ENCODE results near the gene RBM20.

The RBM20 gene

GRCh38 chr10:110842326-110842904 is 198.3 kb downstream of the RBM20 start:
- H3K9ac ChIP-seq (ENCODE audit: insufficient read length, low read depth): no peak overlapping the region
- no peaks in the 10 kb centered on the region for H3K36me3 ChIP-seq (ENCODE audit: insufficient read depth, insufficient read length, low read length)
- no peaks in the 10 kb centered on the region for H3K9me3 ChIP-seq (ENCODE audit: insufficient read depth, low read length)
- no peaks in the 10 kb centered on the region for H3K4me1 ChIP-seq (ENCODE audit: insufficient read depth, insufficient read length)
- H3K27me3 ChIP-seq (ENCODE audit: insufficient read depth, insufficient read length): no peaks in the 10 kb centered on the region
- no peak overlapping the region for H3K4me3 ChIP-seq (ENCODE audit: insufficient read length, low read depth)
- no peak for DNase-seq (ENCODE audit: low read depth, low spot score)
- TF ChIP-seq YY1 (IDR thresholded peaks at IDR 0.05; ENCODE audit: insufficient read depth, insufficient read length): no peak
- no peak for TF ChIP-seq ZNF274 (IDR thresholded peaks at IDR 0.05; ENCODE audit: low read depth, low read length)
- no peak for TF ChIP-seq SUZ12 (IDR thresholded peaks at IDR 0.05; ENCODE audit: extremely low read depth, insufficient read depth, insufficient read length)

GRCh38 chr10:110843031-110843430 is 198.9 kb downstream of the RBM20 start:
- Histone ChIP-seq H3K27me3 (ENCODE audit: insufficient read depth, insufficient read length) (no peaks in the 10 kb centered on the region), H3K9me3 (ENCODE audit: insufficient read depth, low read length) (no peaks in the 10 kb centered on the region), H3K4me3 (ENCODE audit: insufficient read length, low read depth) (no peak overlapping the region), H3K36me3 (ENCODE audit: insufficient read depth, insufficient read length, low read length) (no peaks in the 10 kb centered on the region), H3K4me1 (ENCODE audit: insufficient read depth, insufficient read length) (no peaks in the 10 kb centered on the region), H3K9ac (ENCODE audit: insufficient read length, low read depth) (no peak overlapping the region)
- TF ChIP-seq ZNF274 (IDR thresholded peaks at IDR 0.05; ENCODE audit: low read depth, low read length) (no peak), SUZ12 (IDR thresholded peaks at IDR 0.05; ENCODE audit: extremely low read depth, insufficient read depth, insufficient read length) (no peak)
- no peak for DNase-seq (ENCODE audit: low read depth, low spot score)

GRCh38 chr10:110843796-110844616 is 199.9 kb downstream of the RBM20 start:
- H3K36me3 ChIP-seq (ENCODE audit: insufficient read depth, insufficient read length, low read length): no peaks in the 10 kb centered on the region
- H3K9ac ChIP-seq (ENCODE audit: insufficient read length, low read depth): no peak overlapping the region
- no peak overlapping the region for H3K4me3 ChIP-seq (ENCODE audit: insufficient read length, low read depth)
- no peaks in the 10 kb centered on the region for H3K27me3 ChIP-seq (ENCODE audit: insufficient read depth, insufficient read length)
- no peaks in the 10 kb centered on the region for H3K9me3 ChIP-seq (ENCODE audit: insufficient read depth, low read length)
- no peaks in the 10 kb centered on the region for H3K4me1 ChIP-seq (ENCODE audit: insufficient read depth, insufficient read length)
- DNase-seq (ENCODE audit: low read depth, low spot score): no peak
- TF ChIP-seq ZNF274 (IDR thresholded peaks at IDR 0.05; ENCODE audit: low read depth, low read length) (no peak), SUZ12 (IDR thresholded peaks at IDR 0.05; ENCODE audit: extremely low read depth, insufficient read depth, insufficient read length) (no peak), YY1 (IDR thresholded peaks at IDR 0.05; ENCODE audit: insufficient read depth, insufficient read length) (no peak)

- H3K36me3 ChIP-seq (ENCODE audit: insufficient read depth, insufficient read length, low read length): no peaks in the 10 kb centered on the region
- no peaks in the 10 kb centered on the region for H3K9me3 ChIP-seq (ENCODE audit: insufficient read depth, low read length)
- no peak overlapping the region for H3K9ac ChIP-seq (ENCODE audit: insufficient read length, low read depth)
- no peaks in the 10 kb centered on the region for H3K4me1 ChIP-seq (ENCODE audit: insufficient read depth, insufficient read length)
- H3K27me3 ChIP-seq (ENCODE audit: insufficient read depth, insufficient read length): no peaks in the 10 kb centered on the region
- TF ChIP-seq ZNF274 (IDR thresholded peaks at IDR 0.05; ENCODE audit: low read depth, low read length): no peak
- no peak for TF ChIP-seq SUZ12 (IDR thresholded peaks at IDR 0.05; ENCODE audit: extremely low read depth, insufficient read depth, insufficient read length)
- TF ChIP-seq YY1 (IDR thresholded peaks at IDR 0.05; ENCODE audit: insufficient read depth, insufficient read length): no peak
- DNase-seq (ENCODE audit: low read depth, low spot score): no peak
- no peak overlapping the region for H3K4me3 ChIP-seq (ENCODE audit: insufficient read length, low read depth)
These were observed 200.4 kb downstream of the RBM20 start for GRCh38 chr10:110844617-110844881.

GRCh38 chr10:110845192-110845755 is 201.1 kb downstream of the RBM20 start:
- TF ChIP-seq YY1 (IDR thresholded peaks at IDR 0.05; ENCODE audit: insufficient read depth, insufficient read length): no peak
- TF ChIP-seq SUZ12 (IDR thresholded peaks at IDR 0.05; ENCODE audit: extremely low read depth, insufficient read depth, insufficient read length): no peak
- no peak for TF ChIP-seq ZNF274 (IDR thresholded peaks at IDR 0.05; ENCODE audit: low read depth, low read length)
- DNase-seq (ENCODE audit: low read depth, low spot score): no peak
- H3K4me3 ChIP-seq (ENCODE audit: insufficient read length, low read depth): no peak overlapping the region
- no peaks in the 10 kb centered on the region for H3K4me1 ChIP-seq (ENCODE audit: insufficient read depth, insufficient read length)
- no peak overlapping the region for H3K9ac ChIP-seq (ENCODE audit: insufficient read length, low read depth)
- no peaks in the 10 kb centered on the region for H3K9me3 ChIP-seq (ENCODE audit: insufficient read depth, low read length)
- no peaks in the 10 kb centered on the region for H3K27me3 ChIP-seq (ENCODE audit: insufficient read depth, insufficient read length)
- H3K36me3 ChIP-seq (ENCODE audit: insufficient read depth, insufficient read length, low read length): no peaks in the 10 kb centered on the region

GRCh38 chr10:110845756-110846620 is 201.9 kb downstream of the RBM20 start:
- no peaks in the 10 kb centered on the region for H3K27me3 ChIP-seq (ENCODE audit: insufficient read depth, insufficient read length)
- H3K9me3 ChIP-seq (ENCODE audit: insufficient read depth, low read length): no peaks in the 10 kb centered on the region
- DNase-seq (ENCODE audit: low read depth, low spot score): no peak
- no peaks in the 10 kb centered on the region for H3K4me1 ChIP-seq (ENCODE audit: insufficient read depth, insufficient read length)
- no peaks in the 10 kb centered on the region for H3K36me3 ChIP-seq (ENCODE audit: insufficient read depth, insufficient read length, low read length)
- no peak overlapping the region for H3K4me3 ChIP-seq (ENCODE audit: insufficient read length, low read depth)
- no peak overlapping the region for H3K9ac ChIP-seq (ENCODE audit: insufficient read length, low read depth)
- TF ChIP-seq YY1 (IDR thresholded peaks at IDR 0.05; ENCODE audit: insufficient read depth, insufficient read length): no peak

DNA sequence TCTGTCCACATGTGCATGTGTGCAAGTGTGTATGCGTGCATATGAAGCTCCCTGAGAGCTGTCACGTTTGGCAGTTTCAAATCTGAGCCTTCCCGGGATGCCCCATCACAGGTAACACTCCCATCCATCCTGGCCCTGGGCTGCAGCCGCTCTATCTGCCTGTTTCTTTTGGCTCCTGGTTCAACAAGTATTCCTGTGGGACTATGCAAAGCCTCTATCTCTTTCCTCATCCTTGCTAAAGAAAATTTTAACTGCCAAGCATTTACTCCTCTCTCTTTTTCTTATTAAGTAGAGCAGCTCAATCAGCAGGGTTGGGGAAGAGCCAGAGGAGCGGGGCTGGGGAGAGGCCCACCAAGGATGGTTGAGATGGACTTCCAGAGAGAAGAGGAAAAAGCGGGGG is 203.2 kb downstream of the RBM20 start:
- Histone ChIP-seq H3K27me3 (ENCODE audit: insufficient read depth, insufficient read length) (no peaks in the 10 kb centered on the region), H3K4me3 (ENCODE audit: insufficient read length, low read depth) (no peak overlapping the region), H3K4me1 (ENCODE audit: insufficient read depth, insufficient read length) (peaks cover 3% of the 10 kb centered on the region), H3K36me3 (ENCODE audit: insufficient read depth, insufficient read length, low read length) (no peaks in the 10 kb centered on the region), H3K9me3 (ENCODE audit: insufficient read depth, low read length) (no peaks in the 10 kb centered on the region), H3K9ac (ENCODE audit: insufficient read length, low read depth) (no peak overlapping the region)
- TF ChIP-seq SUZ12 (IDR thresholded peaks at IDR 0.05; ENCODE audit: extremely low read depth, insufficient read depth, insufficient read length) (no peak), YY1 (IDR thresholded peaks at IDR 0.05; ENCODE audit: insufficient read depth, insufficient read length) (no peak), ZNF274 (IDR thresholded peaks at IDR 0.05; ENCODE audit: low read depth, low read length) (no peak)
- no peak for DNase-seq (ENCODE audit: low read depth, low spot score)

All from NT2/D1 (cell line).